K562 (cell line): ENCODE results near the gene YLPM1. TPM values are rescaled to one million over a fixed set of nuclear protein-coding genes. Genes with fewer than 3 reads are reported as not detected.

Experiments
- ATAC-seq: fragments of 200-7000 bp; cut with Tn5 transposase; 3 replicates; pipeline ENCODE4 v1.9.1; 2020; ENCODE audit warnings: moderate library complexity
- BruUV-seq: library from RNA; stranded (reverse); fragments of 400-500 nt; replicated peaks from 2 replicates; lab custom pipeline; 2021; lab: Mats Ljungman, UMichigan
- CTCF ChIA-PET: fragments of 300-600 bp; formaldehyde crosslinking; extraction: SDS; loops from one replicate; lab custom pipeline; 2021; ENCODE audit warnings: low intra/inter-chr PET ratio; lab: Yijun Ruan, JAX
- POLR2A ChIA-PET: fragments of 300-600, 350-650 bp; sonication (Branson Sonifier 250); formaldehyde crosslinking; extraction: SDS; loops from one replicate; lab custom pipeline; 2021; ENCODE audit warnings: antibody characterized with exemption, inconsistent platforms; lab: Yijun Ruan, JAX
- DNase-seq, 4 experiments: peaks; one replicate each; pipeline versions ENCODE4 v3.0.0 to v3.0.0-alpha.2; 2011 to 2018; ENCODE audit warnings: low spot score in 3 of 4, mixed read lengths in 3 of 4; ENCODE audit errors: extremely low read depth in 1 of 4
- FAIRE-seq: peaks from 2 replicates; lab custom pipeline; 2011; peaks lifted over from hg19 to GRCh38; lab: Jason Lieb, UNC
- H2AFZ ChIP-seq: 2 replicates; pipeline ENCODE4 v1.6.0; 2011; ENCODE audit warnings: low read depth, low read length, control low read depth, inconsistent platforms
- H3K27ac ChIP-seq: fragments of 200-600 bp; 3 replicates; pipeline ENCODE4 v1.8.0; 2011; ENCODE audit warnings: low read depth, mild to moderate bottlenecking, control low read depth, inconsistent platforms, low read length, moderate library complexity, mixed read lengths; ENCODE audit errors: extremely low read depth
- H3K27me3 ChIP-seq, 2 experiments: fragments of 300-600 bp in 1 of 2; 2 replicates in 1 of 2; 3 replicates in 1 of 2; pipeline versions ENCODE4 v1.6.0 to v1.8.0; 2011; ENCODE audit warnings: inconsistent platforms in 2 of 2, low read length in 2 of 2, mild to moderate bottlenecking in 1 of 2, mixed read lengths in 1 of 2, moderate library complexity in 1 of 2; ENCODE audit not compliant: control insufficient read depth in 2 of 2, insufficient read depth in 2 of 2
- H3K36me3 ChIP-seq: fragments of 300-600 bp; 3 replicates; pipeline ENCODE4 v1.8.0; 2011; ENCODE audit warnings: mild to moderate bottlenecking, low read length, inconsistent platforms; ENCODE audit not compliant: control insufficient read depth, insufficient read depth
- H3K4me1 ChIP-seq, 2 experiments: fragments of 200-600 bp in 1 of 2; replicated peaks in 1 of 2; 2 replicates in 1 of 2; 3 replicates in 1 of 2; pipeline versions ENCODE4 v1.5.1 to v1.8.0; 2011; ENCODE audit warnings: inconsistent platforms in 2 of 2, low read length in 2 of 2, mild to moderate bottlenecking in 1 of 2, mixed read lengths in 1 of 2, moderate library complexity in 1 of 2; ENCODE audit not compliant: control insufficient read depth in 2 of 2, insufficient read depth in 2 of 2
- H3K4me2 ChIP-seq: 2 replicates; pipeline ENCODE4 v1.6.1; 2011; ENCODE audit warnings: low read length, control low read depth, inconsistent platforms, mixed read lengths; ENCODE audit not compliant: insufficient read depth
- H3K4me3 ChIP-seq: fragments of 200-600 bp; sonication (generic), shearing (Covaris generic); 2 replicates; pipeline ENCODE4 v1.5.1; 2016; ENCODE audit warnings: control low read depth, inconsistent platforms
- H3K79me2 ChIP-seq: fragments of 200-600 bp; 3 replicates; pipeline ENCODE4 v1.8.0; 2011; ENCODE audit warnings: low read length, inconsistent platforms; ENCODE audit not compliant: control insufficient read depth, insufficient read depth
- H3K9ac ChIP-seq, 2 experiments: 2 replicates each; pipeline versions ENCODE4 v1.6.0 to v1.6.1; 2011; ENCODE audit warnings: low read depth in 2 of 2, low read length in 2 of 2, control low read depth in 1 of 2, inconsistent platforms in 1 of 2, mild to moderate bottlenecking in 1 of 2, mixed read lengths in 1 of 2; ENCODE audit not compliant: insufficient read depth in 1 of 2
- H3K9me1 ChIP-seq: one replicate; pipeline ENCODE4 v1.6.0; 2011; ENCODE audit warnings: inconsistent platforms, mild to moderate bottlenecking, low read length, moderate library complexity; ENCODE audit not compliant: control insufficient read depth, insufficient read depth
- H3K9me3 ChIP-seq: replicated peaks from 2 replicates; pipeline ENCODE4 v1.5.1; 2011; ENCODE audit warnings: low read depth, low read length, inconsistent platforms; ENCODE audit not compliant: control insufficient read depth, insufficient read depth
- H4K20me1 ChIP-seq: replicated peaks from 2 replicates; pipeline ENCODE4 v1.6.1; 2011; ENCODE audit warnings: low read length, inconsistent platforms, mixed read lengths; ENCODE audit not compliant: control insufficient read depth, insufficient read depth
- BRD4 ChIP-seq: fragments of 200-600 bp; sonication (generic); IDR thresholded peaks from 2 replicates; pipeline ENCODE4 v1.6.1; 2017; ENCODE audit warnings: inconsistent platforms
- HDAC6 ChIP-seq: IDR thresholded peaks from 2 replicates; pipeline ENCODE4 v1.6.1; 2012; ENCODE audit warnings: low read depth, mild to moderate bottlenecking, control low read depth, inconsistent platforms, low read length, moderate library complexity
- MEIS2 ChIP-seq: fragments of 450-650 bp; IDR thresholded peaks from 2 replicates; pipeline ENCODE4 v1.6.1; 2014; ENCODE audit warnings: mild to moderate bottlenecking; ENCODE audit not compliant: partially characterized antibody
- NFIC ChIP-seq: fragments of 450-650 bp; IDR thresholded peaks from 2 replicates; pipeline ENCODE4 v1.6.1; 2017; ENCODE audit warnings: mild to moderate bottlenecking, inconsistent platforms
- NFIX ChIP-seq: fragments of 250-450 bp; sonication (Bioruptor Pico); IDR thresholded peaks from 2 replicates; pipeline ENCODE4 v1.4.0; 2020; ENCODE audit warnings: low read depth, mild to moderate bottlenecking, moderate library complexity
- PBX2 ChIP-seq, 2 experiments: IDR thresholded peaks in 1 of 2; conservative IDR thresholded peaks in 1 of 2; 2 replicates each; pipeline ENCODE4 v1.6.1; 2016; ENCODE audit warnings: low read depth in 2 of 2, mild to moderate bottlenecking in 1 of 2, missing compliant biosample characterization in 1 of 2, missing genetic modification characterization in 1 of 2, moderate library complexity in 1 of 2
- SOX6 ChIP-seq: fragments of 450-650 bp; IDR thresholded peaks from 2 replicates; pipeline ENCODE4 v1.6.1; 2014; ENCODE audit warnings: mild to moderate bottlenecking
- U2AF1 ChIP-seq: fragments of 200-400 bp; formaldehyde crosslinking; optimal IDR thresholded peaks from 2 replicates; pipeline ENCODE3; 2017; ENCODE audit warnings: mild to moderate bottlenecking, low read depth, low read length, moderate library complexity
- ZNF175 ChIP-seq: fragments of 200-800 bp; sonication (Bioruptor generic); IDR thresholded peaks from 2 replicates; pipeline ENCODE4 v1.6.1; 2016; ENCODE audit warnings: low read depth, mild to moderate bottlenecking, missing genetic modification characterization, missing compliant biosample characterization
- WGBS: fragments of 100-300 bp; shearing (Covaris generic); methylation state at CpG from one replicate; pipeline ENCODE4 v1.1.6; 2016; ENCODE audit warnings: low coverage, mixed read lengths; ENCODE audit not compliant: insufficient coverage; ENCODE audit errors: missing lambda C conversion rate; 5-methylcytosine and 5-hydroxymethylcytosine counted together
- in situ Hi-C: fragments of 300-500 bp; cut with MboI; formaldehyde crosslinking; loops from 4 replicates; pipeline ENCODE4 v1.15.0; 2018; ENCODE audit warnings: inconsistent platforms, mixed read lengths
- intact Hi-C: fragments of 100-400 bp; cut with micrococcal nuclease; formaldehyde crosslinking; loops from 2 replicates; pipeline ENCODE4 v1.14.2; 2022
- polyA plus RNA-seq, 8 experiments: library from polyadenylated mRNA; depleted of rRNA in 4 of 8; stranded (reverse) in 5 of 8; unstranded in 3 of 8; fragments of >200 nt; fragmentation: Nextera tagmentation in 2 of 8; fragmentation: Illumina TruSeq in 1 of 8; extraction: Ambion mirVana in 2 of 8; extraction: Trizol in 1 of 8; gene quantifications; 2 replicates each; pipeline versions ENCODE4 v1.2.1 to v1.2.3, GENCODE V29; 2011 to 2014; ENCODE audit warnings: inconsistent platforms in 1 of 8, missing spikeins in 1 of 8
- total RNA-seq, 7 experiments: library from RNA; depleted of rRNA in 6 of 7; stranded (reverse); fragments of >200 nt in 6 of 7; fragmentation: Illumina TruSeq in 2 of 7; extraction: Trizol in 2 of 7; gene quantifications; 2 replicates each; pipeline versions ENCODE4 v1.2.1 to v1.2.3, GENCODE V29; 2011 to 2021; ENCODE audit warnings: low replicate concordance in 1 of 7
- TF ChIP-seq, protein P1 (sequence below), 2 experiments: fragments of 150-350 bp in 1 of 2; IDR thresholded peaks; 2 replicates each; pipeline ENCODE4 v1.6.1; 2012 to 2016; ENCODE audit warnings: low read depth in 2 of 2, low read length in 2 of 2, mild to moderate bottlenecking in 1 of 2, moderate library complexity in 1 of 2
- TF ChIP-seq, protein P2 (sequence below): IDR thresholded peaks from 2 replicates; pipeline ENCODE4 v1.6.1; 2012; ENCODE audit warnings: low read depth, low read length, improper control_type of control experiment, borderline replicate concordance

YLPM1 gene
- total and polyA plus RNA-seq, 9 of the 15 experiments (the other 6 are each of a cell fraction or from before 2014, with no cell fraction given): 7.2 to 32.7 (median 14.6) TPM

- TF ChIP-seq HDAC6 (no peak), ZNF175 (no peak)
- TF ChIP-seq, protein P1, sequence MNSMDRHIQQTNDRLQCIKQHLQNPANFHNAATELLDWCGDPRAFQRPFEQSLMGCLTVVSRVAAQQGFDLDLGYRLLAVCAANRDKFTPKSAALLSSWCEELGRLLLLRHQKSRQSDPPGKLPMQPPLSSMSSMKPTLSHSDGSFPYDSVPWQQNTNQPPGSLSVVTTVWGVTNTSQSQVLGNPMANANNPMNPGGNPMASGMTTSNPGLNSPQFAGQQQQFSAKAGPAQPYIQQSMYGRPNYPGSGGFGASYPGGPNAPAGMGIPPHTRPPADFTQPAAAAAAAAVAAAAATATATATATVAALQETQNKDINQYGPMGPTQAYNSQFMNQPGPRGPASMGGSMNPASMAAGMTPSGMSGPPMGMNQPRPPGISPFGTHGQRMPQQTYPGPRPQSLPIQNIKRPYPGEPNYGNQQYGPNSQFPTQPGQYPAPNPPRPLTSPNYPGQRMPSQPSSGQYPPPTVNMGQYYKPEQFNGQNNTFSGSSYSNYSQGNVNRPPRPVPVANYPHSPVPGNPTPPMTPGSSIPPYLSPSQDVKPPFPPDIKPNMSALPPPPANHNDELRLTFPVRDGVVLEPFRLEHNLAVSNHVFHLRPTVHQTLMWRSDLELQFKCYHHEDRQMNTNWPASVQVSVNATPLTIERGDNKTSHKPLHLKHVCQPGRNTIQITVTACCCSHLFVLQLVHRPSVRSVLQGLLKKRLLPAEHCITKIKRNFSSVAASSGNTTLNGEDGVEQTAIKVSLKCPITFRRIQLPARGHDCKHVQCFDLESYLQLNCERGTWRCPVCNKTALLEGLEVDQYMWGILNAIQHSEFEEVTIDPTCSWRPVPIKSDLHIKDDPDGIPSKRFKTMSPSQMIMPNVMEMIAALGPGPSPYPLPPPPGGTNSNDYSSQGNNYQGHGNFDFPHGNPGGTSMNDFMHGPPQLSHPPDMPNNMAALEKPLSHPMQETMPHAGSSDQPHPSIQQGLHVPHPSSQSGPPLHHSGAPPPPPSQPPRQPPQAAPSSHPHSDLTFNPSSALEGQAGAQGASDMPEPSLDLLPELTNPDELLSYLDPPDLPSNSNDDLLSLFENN (IDR thresholded peaks at IDR 0.05; ENCODE audit: low read depth in 2 of 2, low read length in 2 of 2): no peak
- TF ChIP-seq, all 486 proteins: peak for 0
Measured at GRCh38 chr14:74863274-74863673, 100.2 kb downstream of the YLPM1 start (continued).

DNA sequence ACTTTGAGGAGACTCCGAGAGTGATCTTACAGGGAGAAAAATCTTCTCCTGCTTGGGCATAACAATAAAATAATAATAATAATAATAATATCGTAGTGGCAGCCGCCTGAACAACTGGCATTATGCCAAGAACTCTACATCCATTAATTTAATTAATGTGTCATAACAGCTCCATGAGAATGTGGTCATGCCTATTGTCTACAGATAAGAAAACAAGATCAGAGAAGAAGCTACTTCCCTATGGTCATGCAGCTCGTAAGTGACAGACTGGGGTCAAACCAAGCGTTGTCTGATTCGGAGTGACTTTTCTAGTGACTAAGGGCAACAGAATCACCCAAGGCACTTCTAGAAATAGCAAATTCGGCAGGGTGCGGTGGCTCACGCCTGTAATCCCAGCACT, 101.1 kb downstream of the YLPM1 start:
- Histone ChIP-seq H3K27me3 (no peaks in the 10 kb centered on the region), H3K36me3 (no peaks in the 10 kb centered on the region), H3K4me3 (no peak overlapping the region), H3K79me2 (no peaks in the 10 kb centered on the region), H3K4me1 (no peaks in the 10 kb centered on the region; a peak in 1 of 5 replicates), H3K9me3 (no peaks in the 10 kb centered on the region), H3K27ac (no peak overlapping the region), H3K9ac (no peak overlapping the region), H3K9me1 (no peaks in the 10 kb centered on the region), H4K20me1 (no peaks in the 10 kb centered on the region), H3K4me2 (no peak overlapping the region; the same call in 1 of the 2 replicates), H2AFZ (no peak overlapping the region)
- CTCF ChIA-PET: no interaction called here
- WGBS: 26% methylated on average over 9 of the region's 9 CpGs
- DNase-seq: no peak
- in situ Hi-C loops: loop anchor here (5.0 to 10.0 kb wide), 2 partner anchors 38 to 441 kb away; no protein-coding TSS in a partner anchor
- TF ChIP-seq U2AF1 (no peak), MEIS2 (peak; percentile 19), PBX2 (CRISPR knock-in tag; IDR thresholded peaks at IDR 0.05; ENCODE audit: low read depth) (no peak), PBX2 (tag; conservative IDR thresholded peaks at IDR 0.05; ENCODE audit: low read depth) (peak; percentile 44; the same call in 1 of the 2 replicates), BRD4 (no peak), NFIX (CRISPR knock-in tag) (peak; percentile 83), NFIC (peak; percentile 94), SOX6 (peak; percentile 54; the same call in 1 of the 2 replicates)
- TF ChIP-seq, protein P2, sequence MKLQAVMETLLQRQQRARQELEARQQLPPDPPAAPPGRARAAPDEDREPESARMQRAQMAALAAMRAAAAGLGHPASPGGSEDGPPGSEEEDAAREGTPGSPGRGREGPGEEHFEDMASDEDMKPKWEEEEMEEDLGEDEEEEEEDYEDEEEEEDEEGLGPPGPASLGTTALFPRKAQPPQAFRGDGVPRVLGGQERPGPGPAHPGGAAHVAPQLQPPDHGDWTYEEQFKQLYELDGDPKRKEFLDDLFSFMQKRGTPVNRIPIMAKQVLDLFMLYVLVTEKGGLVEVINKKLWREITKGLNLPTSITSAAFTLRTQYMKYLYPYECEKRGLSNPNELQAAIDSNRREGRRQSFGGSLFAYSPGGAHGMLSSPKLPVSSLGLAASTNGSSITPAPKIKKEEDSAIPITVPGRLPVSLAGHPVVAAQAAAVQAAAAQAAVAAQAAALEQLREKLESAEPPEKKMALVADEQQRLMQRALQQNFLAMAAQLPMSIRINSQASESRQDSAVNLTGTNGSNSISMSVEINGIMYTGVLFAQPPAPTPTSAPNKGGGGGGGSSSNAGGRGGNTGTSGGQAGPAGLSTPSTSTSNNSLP: no peak
- ATAC-seq: no peak
- BruUV-seq: no TSS peak
- POLR2A ChIA-PET: interaction anchor here (1.1 to 2.2 kb wide), 2 partner anchors 41 to 213 kb away, joined by 3 to 6 read pairs; no protein-coding TSS in a partner anchor
- FAIRE-seq: no peak
- intact Hi-C loops: loop anchor here (5.0 kb wide), 1 partner anchor 433 kb away; no protein-coding TSS in a partner anchor
